Stimulated activated CD8-positive, alpha-beta memory T cell treated with anti-CD3 and anti-CD28 coated beads, Interleukin-12 subunit alpha, Interleukin-12 subunit beta, amount 100 ng/mL, for 1 hour (primary cell): ENCODE data around the gene KRT78.

Source experiments
- DNase-seq: peaks from one replicate; pipeline ENCODE4 v3.0.0-alpha.2; 2020; ENCODE audit warnings: low read depth

KRT78 gene

GRCh38 chr12:52838609-52839435, 10.0 kb downstream of the KRT78 start:
- no peak for DNase-seq

DNA sequence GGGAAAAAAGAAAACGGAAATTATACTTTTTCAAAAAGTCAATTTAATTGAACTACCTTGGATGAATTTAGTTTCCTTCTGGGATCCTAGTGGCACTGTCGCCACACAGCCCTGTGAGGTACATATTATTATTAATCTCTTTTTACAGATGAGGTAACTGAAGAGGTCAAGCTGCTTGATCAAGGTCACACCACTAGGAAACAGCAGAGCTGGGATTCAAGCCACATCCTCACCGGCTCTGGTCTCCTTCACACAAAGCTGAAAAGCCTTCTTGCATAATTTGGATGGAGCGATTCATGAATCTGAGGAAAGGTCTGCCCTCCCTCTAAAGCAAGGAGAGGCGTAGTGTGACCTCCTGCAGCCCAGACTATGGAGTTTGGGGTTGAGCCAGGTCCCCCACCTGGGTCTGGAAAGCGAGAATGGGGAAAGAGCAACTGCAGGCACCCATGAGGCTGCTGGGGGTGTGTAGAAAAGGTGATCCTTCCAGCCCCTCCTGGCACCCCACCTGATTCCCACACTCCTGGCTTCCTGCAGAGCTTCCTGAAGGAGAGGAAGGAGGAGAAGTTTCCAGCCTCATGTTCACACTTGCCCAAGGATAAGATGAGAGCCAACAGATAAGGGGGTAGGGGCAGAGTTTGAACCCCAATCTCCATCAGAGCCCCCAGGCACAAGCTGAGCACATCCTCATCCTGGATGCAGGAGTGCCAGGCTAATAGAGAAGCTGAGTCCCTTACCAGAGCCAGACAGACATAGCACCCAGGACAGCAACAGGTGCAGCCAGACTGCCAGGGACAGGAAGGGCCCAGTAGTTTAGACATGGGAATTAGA, 10.8 kb downstream of the KRT78 start:
- DNase-seq: no peak

GRCh38 chr12:52837413-52837741, 11.4 kb downstream of the KRT78 start:
- no peak for DNase-seq

DNA sequence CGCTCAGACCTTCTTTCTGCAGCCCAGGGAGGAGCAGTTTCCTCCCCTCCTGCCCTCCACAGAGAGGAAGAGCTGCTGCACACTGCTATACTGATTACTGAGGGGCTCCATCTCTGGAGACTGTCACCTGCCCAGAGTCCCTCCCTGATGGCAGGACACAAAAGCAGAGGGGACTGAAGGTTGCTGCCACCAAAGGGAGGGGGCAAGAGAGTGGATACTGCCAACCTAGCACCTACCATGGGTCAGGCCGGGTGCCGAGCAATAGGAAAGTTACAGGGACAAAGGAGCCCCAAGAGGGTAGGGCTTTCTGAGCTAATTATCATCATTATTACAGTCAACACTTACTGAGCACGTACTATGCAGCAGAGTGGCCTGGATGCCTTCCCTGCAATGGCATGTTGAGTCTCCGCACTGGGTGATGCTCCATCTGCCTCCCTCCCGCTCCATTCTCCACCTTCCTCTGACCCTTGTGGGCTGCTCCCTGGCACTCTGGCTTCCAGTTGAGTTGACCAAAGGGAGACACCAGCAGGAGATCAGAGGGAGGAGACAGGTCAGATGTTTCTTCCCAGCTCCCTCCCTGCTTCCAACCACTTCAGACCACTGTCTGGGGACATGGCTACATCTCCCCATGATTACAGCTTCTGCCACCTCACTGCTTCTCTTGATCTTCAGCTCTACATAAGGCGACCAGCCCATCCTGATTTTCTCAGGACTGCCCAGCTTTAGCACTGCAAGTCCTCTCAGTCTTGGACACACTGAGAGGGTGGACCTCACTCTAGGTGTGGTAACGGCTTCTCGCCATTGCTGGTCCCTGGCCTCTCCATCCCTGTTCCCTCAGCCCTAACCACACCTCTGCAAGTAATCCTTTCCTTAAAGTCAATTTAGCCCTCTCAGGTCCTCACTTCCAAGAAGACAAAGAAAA, 12.0 kb downstream of the KRT78 start:
- no peak for DNase-seq

DNA sequence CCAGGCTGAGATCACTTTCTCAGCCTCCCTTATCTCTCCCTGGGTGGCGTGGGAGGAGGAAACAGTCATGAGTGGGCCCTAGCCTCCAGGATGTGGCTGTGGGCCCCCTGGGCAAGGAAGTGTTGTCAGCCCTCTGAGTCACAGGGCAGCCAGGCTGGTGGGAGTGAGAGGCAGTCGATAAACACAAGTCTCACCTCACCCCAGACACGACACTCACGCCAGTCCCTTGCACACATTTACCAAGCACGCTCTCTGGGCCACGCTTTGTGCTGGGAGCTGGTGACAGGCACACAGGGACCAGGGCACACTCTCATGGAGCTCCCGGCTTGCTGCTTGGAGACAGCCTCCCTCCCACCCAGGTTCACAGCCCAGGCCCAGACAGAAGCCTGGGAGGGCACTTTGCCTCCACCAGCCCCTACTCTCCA, 12.7 kb downstream of the KRT78 start:
- peak; percentile 27 for DNase-seq

GRCh38 chr12:52835271-52836041, 13.3 kb downstream of the KRT78 start:
- DNase-seq: no peak

DNA sequence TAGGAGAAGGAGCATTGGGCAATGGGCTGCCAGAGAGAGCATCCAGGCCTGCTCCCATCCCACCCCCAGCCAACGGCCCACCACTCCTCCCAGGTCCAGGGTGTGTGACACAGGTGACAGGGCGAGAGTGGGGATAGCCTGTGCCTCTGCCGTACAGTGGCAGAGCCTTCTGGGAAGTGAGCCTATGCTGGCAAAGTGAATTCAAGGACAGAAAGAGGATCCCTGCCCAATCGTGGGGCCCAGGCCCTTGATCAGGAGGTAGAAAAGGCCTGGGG, 14.1 kb downstream of the KRT78 start:
- no peak for DNase-seq

GRCh38 chr12:52833922-52834726, 14.7 kb downstream of the KRT78 start, which contains the start of gene KRT79:
Gene KRT79, minus strand, starts transcription at chr12:52834311. Its CDS starts 51 bp downstream, at chr12:52834260.
- no peak for DNase-seq

GRCh38 chr12:52832985-52833905, 15.5 kb downstream of the KRT78 start:
- no peak for DNase-seq

DNA sequence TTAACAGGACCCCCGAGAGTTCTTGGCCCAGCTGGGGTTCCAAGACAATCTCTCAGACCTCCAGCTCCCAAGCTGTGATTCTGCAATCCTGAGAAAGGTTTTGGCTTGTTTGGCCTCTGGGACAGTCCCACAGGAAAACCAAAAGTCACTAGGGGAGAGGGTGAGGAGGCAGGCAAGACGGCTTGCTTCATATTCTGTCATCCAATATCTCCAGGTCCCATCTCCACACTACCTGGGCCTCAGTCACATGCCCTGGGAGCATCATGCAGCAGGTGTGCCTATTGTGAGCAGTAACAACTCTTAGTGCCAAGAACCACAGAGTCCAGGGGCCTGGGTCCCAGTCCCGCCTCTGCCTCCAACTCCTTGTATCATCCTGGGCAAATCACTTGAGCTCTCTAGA, 16.3 kb downstream of the KRT78 start:
- DNase-seq: no peak

DNA sequence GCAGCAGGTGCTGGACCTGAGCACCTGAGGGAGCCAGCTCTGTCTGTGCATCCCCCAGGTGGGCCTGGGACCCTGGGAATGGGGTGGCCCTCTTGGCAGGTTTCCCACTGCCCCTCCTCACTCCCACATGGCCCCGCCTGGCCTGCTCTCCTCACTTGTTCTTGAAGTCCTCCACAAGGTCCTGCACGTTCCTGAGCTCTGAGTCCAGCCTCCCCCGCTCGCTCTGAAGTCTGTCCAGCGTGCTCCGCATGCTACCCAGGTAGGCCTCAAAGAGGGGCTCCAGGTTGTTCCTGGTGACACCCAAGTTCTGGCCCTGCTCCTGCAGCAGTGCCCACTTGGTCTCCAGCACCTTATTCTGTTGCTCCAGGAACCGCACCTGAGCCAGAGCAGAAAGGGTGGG, 17.5 kb downstream of the KRT78 start:
- DNase-seq: no peak

DNA sequence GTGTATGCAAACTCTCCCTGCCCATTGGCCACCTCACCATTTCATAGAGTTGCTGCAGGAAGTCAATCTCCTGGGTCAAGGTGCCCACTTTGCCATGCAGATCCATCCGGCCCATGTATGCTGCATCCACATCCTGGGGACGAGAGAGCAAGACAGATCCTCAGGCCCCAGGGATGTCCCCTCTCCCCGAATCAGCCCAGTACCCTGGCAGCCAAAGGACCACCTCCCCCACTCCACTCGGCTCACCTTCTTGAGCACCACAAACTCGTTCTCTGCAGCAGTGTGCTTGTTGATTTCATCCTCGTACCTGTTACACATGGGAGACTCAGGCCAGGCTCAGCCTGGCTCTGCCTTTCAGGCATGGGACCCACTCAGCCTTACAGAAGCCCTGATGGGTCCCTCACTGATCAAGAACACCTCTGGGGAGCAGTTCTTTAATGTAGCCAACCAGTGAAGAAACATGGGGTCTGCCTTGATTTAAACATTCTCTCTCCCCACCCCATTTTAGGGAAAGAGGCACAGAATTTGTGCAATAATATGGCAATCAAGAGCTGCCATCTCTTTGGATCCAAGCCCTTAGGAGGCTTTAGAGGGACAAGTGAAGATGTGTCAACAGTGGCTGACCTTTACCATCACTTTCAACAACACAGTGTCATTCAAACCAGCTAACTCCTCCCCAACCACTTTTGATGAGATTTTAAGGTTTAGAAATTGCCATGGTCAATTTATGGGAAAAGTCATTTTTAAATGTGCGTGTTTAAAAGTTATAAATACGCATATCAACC, 18.6 kb downstream of the KRT78 start:
- no peak for DNase-seq

DNA sequence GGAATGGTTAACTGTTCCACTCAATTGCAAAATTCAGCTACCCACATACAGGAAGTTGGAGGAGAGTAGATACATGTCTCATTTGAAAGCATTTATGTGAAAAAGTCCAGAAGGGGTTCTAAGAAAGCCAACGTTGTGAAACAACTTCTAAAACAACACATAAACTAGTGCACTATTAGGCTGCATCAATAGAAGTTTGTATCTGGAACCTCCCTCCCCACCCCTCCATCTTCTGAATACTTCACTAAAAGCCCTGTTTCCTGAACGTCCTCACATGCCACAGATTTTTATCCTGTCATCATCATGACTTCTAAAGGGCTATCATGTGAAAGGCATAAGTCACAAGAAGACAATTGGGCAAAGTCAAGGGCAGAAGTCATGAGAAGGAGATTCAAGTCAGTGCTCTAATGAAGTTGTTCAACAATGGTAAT, 20.2 kb downstream of the KRT78 start:
- DNase-seq: no peak

DNA sequence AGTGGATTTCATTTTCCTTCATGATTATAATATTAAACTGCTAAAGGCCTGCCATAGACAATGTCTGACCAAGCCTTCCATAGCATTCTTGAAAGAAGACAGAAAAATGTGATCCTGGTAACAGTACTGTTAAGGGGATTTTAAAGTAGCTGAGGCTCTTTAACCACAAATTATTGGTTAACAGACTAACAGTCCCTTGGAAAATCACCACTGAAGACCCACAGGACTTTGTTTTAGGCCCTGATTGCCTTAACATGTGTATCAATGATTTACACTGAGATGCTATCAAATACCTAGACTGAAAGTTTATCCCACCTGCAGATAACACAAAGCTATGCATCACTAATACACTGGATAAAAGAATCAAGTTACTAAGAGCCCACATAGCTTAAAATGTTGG, 20.6 kb downstream of the KRT78 start:
- no peak for DNase-seq

- DNase-seq: no peak
Observed at GRCh38 chr12:52827499-52828090, 21.2 kb downstream of the KRT78 start.

DNA sequence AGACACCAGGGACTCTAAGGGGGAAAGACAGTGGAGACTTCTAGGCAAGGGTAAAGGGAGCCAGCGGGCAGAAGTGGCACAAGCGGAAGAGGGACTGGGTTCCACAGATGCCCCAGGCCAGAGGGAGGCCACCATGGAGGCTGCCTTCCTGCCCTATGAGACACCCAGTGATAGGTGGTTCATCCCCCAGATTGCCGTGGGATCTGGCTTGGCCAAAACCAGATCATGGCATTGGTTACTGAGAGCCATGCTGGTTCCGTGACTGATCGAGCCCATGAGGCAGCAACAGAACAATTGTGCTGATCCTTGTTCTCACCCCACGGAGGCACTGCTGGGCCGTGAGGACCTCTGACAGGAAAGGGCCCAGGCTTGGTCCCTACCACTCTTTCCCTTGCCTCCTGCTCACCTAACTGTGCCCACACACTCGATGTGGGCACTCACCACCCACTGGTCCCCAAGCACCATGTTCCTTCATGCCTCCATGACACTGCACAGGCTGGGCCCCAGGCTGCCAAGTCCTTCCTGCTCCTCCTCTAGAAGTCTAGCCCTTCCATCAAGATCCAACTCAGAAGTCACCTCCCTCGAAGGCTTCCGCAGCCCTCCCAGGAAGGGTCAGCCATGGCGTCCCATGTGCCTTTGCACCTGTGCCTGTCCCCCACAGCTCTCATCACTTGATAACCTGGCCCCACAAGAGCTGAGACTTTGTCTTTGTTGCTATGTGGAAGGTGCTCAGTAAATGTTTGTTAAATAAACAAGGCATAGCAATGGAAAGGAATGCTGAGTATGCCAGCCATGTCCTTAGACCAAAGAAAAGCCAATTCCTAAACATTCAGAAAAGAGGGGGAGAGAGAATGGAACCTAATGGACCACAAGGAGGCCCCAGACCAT, 21.9 kb downstream of the KRT78 start:
- no peak for DNase-seq

DNA sequence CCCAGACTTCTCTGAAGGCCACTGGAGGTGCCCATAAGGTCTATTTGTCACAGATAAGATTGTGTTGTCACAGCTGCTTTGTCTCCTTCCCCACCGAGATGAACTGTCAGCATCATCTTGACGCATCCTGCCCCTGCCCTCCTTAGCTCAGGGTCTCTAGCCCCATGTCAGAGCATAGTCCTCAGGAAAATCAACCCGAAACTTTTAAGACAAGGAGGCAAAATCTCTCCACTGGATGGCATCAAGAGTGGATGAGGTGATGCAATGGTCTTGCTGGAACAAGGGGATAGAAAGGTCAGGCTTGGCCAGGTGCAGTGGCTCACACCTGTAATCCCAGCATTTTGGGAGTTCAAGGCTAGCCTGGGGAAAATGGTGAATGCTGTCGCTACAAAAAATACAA, 22.8 kb downstream of the KRT78 start:
- no peak for DNase-seq
